IMR-90 (cell line): ENCODE results near the gene ATP1A4.

Experiments
- BHLHE40 ChIP-seq: fragments of 150-350 bp; IDR thresholded peaks from 2 replicates; pipeline ENCODE4 v1.6.1; 2016; ENCODE audit warnings: mild to moderate bottlenecking, low read depth, low read length
- MAFK ChIP-seq: IDR thresholded peaks from 2 replicates; pipeline ENCODE4 v1.6.1; 2012; ENCODE audit warnings: low read depth, low read length, improper control_type of control experiment
- POLR2A ChIP-seq: IDR thresholded peaks from 2 replicates; pipeline ENCODE4 v1.6.1; 2012; ENCODE audit warnings: mild to moderate bottlenecking, low read depth, low read length
- RCOR1 ChIP-seq: IDR thresholded peaks from 2 replicates; pipeline ENCODE4 v1.6.1; 2012; ENCODE audit warnings: mild to moderate bottlenecking, low read length, improper control_type of control experiment; ENCODE audit not compliant: insufficient replicate concordance
- SMC3 ChIP-seq: fragments of 150-350 bp; IDR thresholded peaks from 2 replicates; pipeline ENCODE4 v1.6.1; 2016; ENCODE audit warnings: low read depth, mild to moderate bottlenecking, antibody characterized with exemption, low read length, moderate library complexity
- TF ChIP-seq, protein P1 (sequence below): conservative IDR thresholded peaks from 2 replicates; pipeline ENCODE4 v1.5.1; 2012; ENCODE audit warnings: mild to moderate bottlenecking, low read depth, low read length, improper control_type of control experiment

DNA sequence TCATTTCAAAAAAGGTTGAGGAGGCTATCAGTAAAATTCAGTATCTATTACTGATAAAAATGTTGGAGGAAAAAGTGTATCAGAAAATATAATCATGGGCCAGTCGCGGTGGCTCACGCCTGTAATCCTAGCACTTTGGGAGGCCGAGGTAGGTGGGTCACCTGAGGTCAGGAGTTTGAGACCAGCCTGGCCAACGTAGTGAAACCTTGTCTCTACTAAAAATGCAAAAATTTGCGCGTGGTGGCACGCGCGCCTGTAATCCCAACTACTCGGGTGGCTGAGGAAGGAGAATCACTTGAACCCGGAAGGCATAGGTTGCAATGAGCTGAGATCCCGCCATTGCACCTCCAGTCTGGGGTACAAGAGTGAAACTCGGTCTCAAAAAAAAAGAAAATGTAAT is 5.3 kb upstream of the ATP1A4 start:
- TF ChIP-seq, protein P1, sequence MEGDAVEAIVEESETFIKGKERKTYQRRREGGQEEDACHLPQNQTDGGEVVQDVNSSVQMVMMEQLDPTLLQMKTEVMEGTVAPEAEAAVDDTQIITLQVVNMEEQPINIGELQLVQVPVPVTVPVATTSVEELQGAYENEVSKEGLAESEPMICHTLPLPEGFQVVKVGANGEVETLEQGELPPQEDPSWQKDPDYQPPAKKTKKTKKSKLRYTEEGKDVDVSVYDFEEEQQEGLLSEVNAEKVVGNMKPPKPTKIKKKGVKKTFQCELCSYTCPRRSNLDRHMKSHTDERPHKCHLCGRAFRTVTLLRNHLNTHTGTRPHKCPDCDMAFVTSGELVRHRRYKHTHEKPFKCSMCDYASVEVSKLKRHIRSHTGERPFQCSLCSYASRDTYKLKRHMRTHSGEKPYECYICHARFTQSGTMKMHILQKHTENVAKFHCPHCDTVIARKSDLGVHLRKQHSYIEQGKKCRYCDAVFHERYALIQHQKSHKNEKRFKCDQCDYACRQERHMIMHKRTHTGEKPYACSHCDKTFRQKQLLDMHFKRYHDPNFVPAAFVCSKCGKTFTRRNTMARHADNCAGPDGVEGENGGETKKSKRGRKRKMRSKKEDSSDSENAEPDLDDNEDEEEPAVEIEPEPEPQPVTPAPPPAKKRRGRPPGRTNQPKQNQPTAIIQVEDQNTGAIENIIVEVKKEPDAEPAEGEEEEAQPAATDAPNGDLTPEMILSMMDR: no peak
- no peak for TF ChIP-seq POLR2A
- TF ChIP-seq BHLHE40: no peak
- TF ChIP-seq SMC3: no peak
- TF ChIP-seq MAFK: no peak
- TF ChIP-seq RCOR1: no peak
